HG02943 (cell line): ENCODE results near the gene RNF112.
"Not testable (repeated sequence)": the region's sequence is repeated elsewhere in the genome, so short reads cannot be mapped to it uniquely, and the experiment has no call there.

Experiments
- ATAC-seq: cut with Tn5 transposase; IDR thresholded peaks from one replicate; pipeline ENCODE4 v1.9.1; 2021; ENCODE audit warnings: mild to moderate bottlenecking, low read depth, moderate library complexity; ENCODE audit not compliant: unreplicated experiment

The RNF112 gene

DNA sequence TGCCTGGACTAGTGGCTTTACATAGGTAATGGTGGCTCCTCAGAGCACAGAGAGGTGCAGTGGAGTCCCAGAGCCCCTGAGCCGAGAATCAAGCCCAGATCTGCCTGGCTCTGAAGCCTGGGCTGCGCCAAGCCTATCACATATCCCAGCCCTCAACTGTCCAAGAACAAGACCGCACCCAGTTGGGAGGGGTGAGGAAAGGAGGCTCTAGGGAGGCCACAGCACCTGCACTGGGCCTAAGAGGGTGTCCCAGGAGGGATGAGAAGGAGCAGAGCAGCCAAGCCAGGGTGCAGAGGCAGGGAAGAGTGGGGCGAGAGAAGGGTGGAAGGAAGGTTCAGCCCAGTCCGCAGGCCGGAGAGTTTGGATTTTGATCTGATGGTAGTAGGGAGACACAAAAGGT is 941 bp upstream of the RNF112 start:
- ATAC-seq, result no peak

- ATAC-seq, result no peak
Measured at GRCh38 chr17:19411631-19412030, 599 bp downstream of the RNF112 start.

GRCh38 chr17:19412510-19412909 is 1.5 kb downstream of the RNF112 start:
- no peak for ATAC-seq

- ATAC-seq, result no peak
Measured at GRCh38 chr17:19412984-19413383, 2.0 kb downstream of the RNF112 start.

DNA sequence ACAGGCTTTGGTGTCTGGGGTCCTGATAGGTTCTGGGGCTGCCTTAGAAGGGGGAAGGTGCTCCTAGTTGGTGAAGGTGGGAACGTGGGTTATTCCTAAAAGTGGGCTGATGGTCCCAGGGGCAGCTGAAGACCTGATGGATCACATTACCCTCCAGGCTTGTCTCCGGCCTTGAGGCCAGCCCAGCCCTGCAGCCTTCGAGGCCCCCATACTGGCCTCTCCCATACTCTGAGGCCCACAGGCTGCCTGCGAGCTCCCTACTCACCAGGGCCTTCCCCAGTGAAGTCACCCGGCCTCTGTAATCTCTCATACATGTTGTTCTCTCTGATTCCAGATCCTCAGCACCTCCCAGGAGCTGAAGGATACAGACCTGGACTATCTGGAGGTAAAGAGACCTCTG is 2.7 kb downstream of the RNF112 start:
- ATAC-seq, result no peak

DNA sequence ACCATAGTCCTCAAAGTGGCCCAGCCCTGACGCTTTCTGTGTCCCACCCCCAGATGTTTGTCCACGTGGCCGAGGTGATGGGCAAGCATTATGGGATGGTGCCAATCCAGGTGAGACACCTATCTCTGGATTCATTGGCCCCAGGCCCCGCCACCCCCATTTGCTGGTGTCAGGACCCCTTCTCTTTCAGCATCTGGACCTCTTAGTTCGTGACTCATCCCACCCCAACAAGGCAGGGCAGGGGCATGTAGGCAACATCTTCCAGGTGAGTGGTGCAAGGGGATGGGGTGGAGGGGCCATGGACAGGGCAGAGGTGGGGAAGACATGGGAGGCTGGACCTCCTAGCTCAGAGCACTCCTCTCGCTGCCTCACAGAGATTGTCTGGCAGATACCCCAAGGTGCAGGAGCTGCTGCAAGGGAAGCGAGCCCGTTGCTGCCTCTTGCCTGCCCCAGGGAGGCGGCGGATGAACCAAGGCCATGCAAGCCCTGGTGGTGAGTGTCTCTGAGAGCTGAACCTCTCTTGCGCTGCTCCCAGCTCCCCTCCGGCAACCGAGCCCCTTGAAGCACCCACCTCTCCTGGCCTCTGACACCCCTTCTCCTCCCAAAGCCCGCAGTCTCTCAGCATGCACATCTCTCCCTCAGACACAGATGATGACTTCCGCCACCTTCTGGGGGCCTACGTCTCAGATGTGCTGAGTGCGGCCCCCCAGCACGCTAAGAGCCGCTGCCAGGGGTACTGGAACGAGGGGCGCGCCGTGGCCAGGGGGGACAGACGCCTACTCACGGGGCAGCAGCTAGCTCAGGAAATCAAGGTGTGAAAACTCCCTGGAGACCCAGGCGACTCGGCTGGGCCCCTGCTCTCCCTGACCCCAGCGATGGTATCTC is 3.6 kb downstream of the RNF112 start:
- ATAC-seq, result no peak

DNA sequence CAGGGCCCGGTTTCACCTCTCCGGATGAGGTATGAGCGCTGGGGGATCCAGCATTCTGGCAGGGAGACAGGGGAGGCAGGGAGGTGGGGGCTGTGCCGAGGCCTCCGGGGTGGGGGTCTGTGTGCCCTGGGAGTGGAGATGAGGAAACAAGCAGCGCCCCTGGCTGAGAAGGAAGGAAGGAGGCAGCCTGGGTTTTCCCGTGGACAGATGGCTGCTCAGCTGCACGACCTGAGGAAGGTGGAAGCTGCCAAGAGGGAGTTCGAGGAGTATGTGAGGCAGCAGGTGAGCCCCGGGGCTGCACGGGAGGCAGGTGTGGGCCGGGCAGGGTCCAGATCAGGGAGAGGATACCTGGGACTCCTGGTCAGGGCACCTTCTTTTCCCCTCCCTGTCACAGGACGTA is 4.3 kb downstream of the RNF112 start:
- no peak for ATAC-seq

DNA sequence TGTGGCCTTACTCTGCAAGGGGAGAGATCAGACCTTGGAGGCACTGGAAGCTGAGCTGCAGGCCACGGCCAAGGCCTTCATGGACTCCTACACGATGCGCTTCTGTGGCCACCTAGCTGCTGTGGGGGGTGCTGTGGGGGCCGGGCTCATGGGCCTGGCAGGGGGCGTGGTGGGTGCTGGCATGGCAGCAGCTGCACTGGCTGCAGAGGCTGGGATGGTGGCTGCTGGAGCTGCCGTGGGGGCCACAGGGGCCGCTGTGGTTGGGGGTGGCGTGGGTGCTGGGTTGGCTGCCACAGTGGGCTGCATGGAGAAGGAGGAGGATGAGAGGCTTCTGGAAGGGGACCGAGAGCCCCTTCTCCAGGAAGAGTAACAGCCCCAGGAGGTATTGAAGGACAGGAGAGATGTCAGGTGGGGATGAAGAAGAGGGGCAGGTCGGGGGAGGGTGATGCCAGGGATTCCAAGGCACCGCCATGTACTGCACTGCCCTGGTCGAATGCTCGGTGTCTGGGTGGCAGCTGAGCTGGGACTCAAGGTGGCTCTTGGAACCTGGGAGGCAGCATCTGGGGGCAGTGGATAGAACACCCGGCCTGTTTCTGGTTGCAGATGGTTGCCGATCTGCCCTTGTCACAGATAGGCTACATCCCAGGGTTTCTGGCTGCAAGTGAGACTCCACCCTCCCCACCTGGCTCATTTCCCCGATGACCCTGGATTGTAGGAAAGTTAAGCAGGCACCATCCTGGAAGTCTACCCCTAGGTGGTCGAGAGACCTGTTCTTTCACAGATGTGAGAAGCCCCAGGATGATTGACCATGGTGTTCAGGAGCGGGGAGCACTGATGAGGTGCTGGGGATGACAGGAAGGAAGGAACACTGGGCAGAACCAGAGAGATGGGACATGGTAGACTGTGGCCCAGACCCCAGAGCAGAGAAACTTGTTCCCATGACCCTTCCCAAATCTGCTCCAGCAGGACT is 5.1 kb downstream of the RNF112 start:
- no peak for ATAC-seq

DNA sequence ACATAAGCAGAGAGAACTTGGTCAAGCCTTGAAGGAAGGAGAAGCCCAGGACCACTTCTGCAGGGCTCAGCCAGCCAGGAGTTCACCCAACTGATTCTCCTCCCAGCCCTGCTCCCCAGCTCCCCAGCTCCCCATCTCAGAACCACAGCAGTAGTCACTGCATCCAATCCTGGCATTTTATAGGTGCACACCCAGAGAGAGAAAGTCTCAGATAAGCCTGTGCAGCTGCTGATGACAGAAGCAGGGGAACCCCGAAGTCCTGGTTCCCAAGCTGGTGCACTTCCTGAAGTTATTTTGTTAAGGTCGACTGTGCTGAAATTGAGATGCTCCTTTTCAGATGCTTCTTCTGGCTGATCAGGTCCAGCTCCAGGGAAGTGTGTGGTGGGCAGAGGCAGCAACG is 6.6 kb downstream of the RNF112 start:
- no peak for ATAC-seq

- no peak for ATAC-seq
Measured at GRCh38 chr17:19418251-19418992, 7.4 kb downstream of the RNF112 start.

GRCh38 chr17:19421219-19421618 is 10.2 kb downstream of the RNF112 start:
- ATAC-seq, result no peak

DNA sequence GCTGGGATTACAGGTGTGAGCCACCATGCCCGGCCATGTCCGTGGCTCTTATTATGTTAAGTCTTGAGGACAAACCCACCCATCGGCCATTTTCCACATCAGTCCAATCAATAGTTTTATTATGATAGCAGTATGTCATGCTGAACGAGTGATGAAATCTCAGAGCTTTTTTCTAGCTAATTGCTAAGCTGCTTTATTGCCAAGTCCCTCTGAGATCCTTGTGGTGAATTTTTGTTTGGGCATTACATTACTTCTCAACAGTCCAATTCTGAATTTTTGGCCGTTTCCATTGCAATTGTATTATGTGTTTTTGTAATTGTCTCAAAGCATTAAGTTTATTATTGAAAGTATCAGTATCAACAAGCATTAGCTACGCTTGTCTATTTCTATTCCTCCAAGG is 10.9 kb downstream of the RNF112 start:
- no peak for ATAC-seq

GRCh38 chr17:19424934-19425868 is 14.2 kb downstream of the RNF112 start:
- ATAC-seq, result no peak

DNA sequence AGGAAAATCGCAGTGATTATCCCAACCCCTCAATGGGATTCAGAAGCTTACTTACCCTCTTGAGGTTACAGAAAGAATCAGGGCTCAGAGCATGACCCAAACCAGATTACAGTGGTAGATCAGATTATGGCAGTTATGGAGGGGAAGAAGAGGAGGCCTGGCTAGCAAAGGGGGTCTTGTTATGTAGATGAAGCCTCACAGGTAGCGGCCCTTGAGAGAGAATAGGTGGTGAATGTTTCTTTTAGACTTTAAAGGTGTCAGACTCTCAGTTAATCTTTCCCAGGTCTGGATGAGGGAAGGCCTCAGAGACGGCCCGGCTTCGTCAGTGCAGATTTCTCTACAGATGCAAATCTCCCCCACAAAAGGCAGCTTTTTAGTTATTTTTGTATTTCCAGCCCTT is 15.6 kb downstream of the RNF112 start:
- ATAC-seq, result no peak

DNA sequence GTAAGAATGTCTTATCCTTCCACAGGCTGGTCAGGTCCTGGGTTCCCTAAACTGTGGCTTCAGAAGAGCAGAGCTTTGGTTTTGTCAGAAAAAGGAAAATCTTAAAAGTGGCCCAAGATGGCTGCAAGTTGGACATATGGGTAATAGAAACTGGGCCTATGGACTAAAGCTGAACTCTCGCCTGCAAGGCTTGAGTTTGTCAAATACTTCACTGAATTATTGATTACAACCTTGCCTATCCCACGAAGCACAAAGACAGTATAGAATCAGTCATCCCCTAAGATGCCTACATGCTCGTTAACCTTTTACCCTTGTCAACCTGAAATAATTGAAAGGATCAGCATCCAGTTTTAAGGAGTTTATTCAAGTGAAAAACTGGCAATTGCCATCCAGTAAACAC is 20.7 kb downstream of the RNF112 start:
- no peak for ATAC-seq

DNA sequence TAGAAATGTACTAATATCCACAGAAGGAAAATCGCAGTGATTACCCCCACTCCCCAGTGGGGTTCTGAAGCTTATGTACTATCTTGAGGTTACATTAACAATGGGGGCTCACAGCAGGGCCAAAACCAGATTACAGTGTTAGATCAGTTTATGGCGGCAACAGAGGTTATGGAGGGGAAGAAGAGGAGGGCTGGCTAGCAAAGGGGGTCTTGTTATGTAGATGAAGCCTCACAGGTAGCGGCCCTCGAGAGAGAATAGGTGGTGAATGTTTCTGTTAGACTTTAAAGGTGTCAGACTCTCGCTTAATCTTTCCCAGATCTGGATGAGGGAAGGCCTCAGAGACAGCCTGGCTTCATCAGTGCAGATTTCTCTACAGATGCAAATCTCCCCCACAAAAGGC is 22.2 kb downstream of the RNF112 start:
- ATAC-seq, result no peak

- no peak for ATAC-seq
Measured at GRCh38 chr17:19433727-19434340, 22.8 kb downstream of the RNF112 start.

- ATAC-seq, result no peak
Measured at GRCh38 chr17:19440421-19440820, 29.4 kb downstream of the RNF112 start.

GRCh38 chr17:19441288-19441687 is 30.3 kb downstream of the RNF112 start:
- ATAC-seq, result not testable (repeated sequence)
